ENCODE data around the gene DYNC1LI2.
A peak's percentile ranks its signal among the peaks of the same experiment; 100 is the strongest.

Gene DYNC1LI2

DNA sequence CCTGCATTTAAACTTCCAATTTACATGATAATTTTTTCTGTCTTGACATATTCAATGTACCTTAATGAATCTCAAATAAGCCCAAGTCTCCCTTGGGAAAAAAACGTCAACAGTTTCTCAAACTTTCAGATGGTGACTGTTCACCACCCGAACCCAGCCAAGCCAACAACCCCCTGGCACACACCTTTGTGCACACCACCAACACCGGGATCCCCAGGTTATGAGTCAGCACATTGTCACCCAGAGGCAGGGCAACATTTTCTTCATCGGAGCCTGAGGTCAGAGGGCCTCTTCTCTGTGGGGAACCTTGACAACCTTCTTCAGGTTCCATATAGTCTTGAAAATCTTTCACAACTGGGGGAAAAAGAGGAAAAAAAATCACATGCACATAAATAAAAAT, 15.5 kb downstream of the DYNC1LI2 start:
- DNase-seq: no peak

- no peak for DNase-seq
These were observed 20.3 kb downstream of the DYNC1LI2 start for GRCh38 chr16:66731101-66731500.

GRCh38 chr16:66728804-66729203, 22.6 kb downstream of the DYNC1LI2 start:
- DNase-seq: no peak

DNA sequence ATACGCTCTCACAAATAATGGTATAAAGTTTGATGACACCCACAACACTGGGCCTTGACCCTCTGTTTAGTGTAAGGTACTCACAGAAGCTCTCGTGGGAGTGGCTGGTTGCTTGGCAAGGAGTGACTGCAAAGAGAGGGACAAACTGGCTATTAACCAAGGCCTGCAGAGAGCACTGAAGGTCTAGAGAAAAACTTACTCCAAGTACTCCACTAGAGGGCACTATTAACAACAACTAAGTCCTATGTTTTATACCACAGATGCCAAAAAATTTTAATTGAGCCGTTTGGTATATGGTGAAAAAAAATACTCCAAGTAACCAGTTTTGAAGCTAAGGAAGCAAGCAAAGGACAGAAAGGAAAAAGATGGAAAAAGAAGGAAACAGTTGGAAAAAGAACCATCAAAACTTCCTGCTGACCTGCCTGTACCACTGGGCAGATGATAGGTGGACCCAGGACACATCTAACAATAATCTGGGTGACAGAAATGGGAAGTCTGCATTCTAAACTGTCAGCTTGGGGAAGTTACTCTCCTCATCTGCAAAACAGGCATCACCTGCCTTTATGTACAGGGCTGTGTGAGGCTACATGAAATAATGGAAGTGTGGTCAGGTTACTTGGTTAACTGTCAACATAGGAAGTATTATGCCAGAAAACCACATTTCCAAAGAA, 23.2 kb downstream of the DYNC1LI2 start:
- DNase-seq: no peak

GRCh38 chr16:66720766-66721165, 30.6 kb downstream of the DYNC1LI2 start:
- no peak for DNase-seq

GRCh38 chr16:66719246-66719645, 32.2 kb downstream of the DYNC1LI2 start:
- DNase-seq: no peak

DNA sequence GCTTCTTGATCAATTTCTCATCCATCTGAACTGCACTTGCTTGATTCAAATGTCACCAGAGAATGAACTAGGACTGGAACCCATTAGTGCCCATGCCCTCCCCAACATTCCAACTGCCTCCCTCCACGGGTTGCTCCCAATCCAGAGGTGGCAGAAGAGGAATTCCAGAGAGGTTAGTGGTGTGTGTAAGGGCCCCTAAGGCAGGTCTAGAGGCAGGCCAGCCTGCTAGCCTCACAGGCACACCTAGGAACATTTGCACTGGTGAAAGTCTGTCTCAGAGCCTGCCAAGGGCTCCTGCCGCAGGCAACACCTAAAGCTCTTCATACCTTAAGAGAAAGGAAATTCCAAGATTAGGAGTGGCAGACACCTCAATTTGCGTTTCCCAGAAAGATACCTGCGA, 33.6 kb downstream of the DYNC1LI2 start:
- DNase-seq: no peak

GRCh38 chr16:66717112-66717675, 34.2 kb downstream of the DYNC1LI2 start:
- DNase-seq: no peak

DNA sequence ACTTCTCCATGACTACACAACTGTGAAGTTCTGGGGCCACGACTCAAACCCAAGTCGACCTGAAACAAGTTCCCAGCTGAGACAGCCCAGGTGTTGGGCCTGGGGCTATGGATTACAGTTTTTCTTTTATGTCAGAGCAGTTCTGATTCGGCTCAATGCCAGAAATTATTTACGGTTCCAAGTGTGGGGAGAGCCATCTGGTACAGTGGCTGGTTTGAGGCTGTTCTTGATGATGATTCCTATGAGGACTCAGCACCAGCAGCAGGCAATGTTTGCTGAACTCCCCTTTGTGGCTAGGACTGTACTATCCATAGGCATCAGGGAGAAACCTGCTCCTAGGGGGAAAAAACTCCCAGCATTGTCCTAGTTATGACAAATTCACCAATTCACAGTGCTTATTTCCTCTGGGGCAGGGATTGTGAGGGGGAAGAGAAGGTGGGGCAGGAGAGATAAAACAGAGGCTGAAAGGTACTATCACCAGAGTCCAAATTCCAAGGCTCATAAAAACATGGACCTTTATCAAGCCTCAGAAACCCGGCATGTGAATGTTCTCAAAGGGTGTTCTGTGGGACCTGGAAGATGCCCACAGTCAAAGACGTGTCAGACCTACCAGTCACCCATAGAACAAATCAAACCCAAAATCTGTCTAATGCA, 36.6 kb downstream of the DYNC1LI2 start:
- DNase-seq: no peak

DNA sequence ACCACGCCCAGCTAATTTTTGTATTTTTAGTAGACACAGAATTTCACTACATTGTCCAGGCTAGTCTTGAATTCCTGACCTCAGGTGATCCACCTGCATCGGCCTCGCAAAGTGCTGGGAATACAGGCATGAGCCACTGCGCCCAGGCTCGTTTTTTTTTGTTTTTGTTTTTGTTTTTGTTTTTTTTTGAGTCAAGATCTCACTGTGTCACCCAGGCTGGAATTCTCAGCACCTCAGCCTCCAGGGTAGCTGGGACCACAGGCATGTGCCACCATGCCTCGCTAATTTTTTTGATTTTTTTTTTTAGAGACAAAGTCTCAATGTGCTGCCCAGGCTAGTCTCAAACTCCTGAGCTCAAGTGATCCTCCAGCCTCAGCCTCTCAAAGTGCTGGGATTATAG, 37.3 kb downstream of the DYNC1LI2 start:
- no peak for DNase-seq

GRCh38 chr16:66713076-66713475, 38.3 kb downstream of the DYNC1LI2 start:
- no peak for DNase-seq

GRCh38 chr16:66712512-66712911, 38.9 kb downstream of the DYNC1LI2 start:
- no peak for DNase-seq

GRCh38 chr16:66711581-66711980, 39.8 kb downstream of the DYNC1LI2 start:
- DNase-seq: no peak

DNA sequence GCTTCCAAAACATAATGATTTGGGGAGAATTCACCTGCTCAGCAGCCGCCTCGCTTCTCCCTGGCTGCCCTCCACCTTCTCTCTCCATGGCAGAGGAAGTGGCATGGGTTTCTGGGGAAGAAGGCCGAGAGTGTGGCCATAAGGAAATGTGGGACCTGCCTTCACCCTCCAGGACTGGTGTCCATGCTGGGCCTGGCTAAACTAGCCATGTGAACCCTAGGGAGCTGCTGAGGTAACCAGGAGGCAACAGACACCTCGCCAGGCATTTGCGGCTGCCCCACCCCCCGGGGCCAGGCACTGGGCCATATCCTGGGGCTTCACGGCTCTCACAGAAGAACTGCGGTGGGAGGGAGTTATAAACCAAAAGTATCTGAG, 44.9 kb downstream of the DYNC1LI2 start:
- no peak for DNase-seq

DNA sequence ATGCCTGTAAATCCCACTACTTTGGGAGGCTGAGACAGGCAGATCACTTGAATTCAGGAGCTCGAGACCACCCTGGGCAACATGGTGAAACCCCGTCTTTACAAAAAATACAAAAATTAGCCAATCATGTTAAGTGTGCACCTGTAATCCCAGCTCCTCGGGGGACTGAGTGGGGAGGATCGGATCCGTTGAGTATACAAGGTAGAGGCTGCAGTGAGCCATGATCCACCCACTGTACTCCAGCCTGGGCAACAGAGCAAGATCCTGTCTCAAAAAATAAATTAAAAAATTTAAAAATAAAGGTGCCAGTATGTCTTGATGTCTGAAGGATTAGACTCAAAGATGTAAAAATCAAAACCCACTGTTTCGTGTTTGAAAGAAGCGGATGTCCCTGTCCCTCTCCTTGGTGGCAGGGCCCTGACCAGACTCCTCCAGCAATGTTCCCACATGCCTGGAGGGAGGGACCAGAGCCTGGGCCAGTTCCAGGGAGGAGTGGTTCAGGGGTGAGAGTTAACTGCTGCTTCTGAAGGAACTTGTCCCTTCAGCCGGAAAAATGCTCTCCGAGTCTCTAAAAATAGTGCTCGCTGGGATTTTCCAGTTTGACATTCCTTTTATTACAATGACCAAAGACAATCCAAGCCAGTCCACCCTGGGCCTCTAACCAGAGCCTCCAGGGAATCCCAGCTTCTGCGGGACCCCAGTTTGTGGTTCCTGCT, 45.5 kb downstream of the DYNC1LI2 start:
- DNase-seq: no peak

DNA sequence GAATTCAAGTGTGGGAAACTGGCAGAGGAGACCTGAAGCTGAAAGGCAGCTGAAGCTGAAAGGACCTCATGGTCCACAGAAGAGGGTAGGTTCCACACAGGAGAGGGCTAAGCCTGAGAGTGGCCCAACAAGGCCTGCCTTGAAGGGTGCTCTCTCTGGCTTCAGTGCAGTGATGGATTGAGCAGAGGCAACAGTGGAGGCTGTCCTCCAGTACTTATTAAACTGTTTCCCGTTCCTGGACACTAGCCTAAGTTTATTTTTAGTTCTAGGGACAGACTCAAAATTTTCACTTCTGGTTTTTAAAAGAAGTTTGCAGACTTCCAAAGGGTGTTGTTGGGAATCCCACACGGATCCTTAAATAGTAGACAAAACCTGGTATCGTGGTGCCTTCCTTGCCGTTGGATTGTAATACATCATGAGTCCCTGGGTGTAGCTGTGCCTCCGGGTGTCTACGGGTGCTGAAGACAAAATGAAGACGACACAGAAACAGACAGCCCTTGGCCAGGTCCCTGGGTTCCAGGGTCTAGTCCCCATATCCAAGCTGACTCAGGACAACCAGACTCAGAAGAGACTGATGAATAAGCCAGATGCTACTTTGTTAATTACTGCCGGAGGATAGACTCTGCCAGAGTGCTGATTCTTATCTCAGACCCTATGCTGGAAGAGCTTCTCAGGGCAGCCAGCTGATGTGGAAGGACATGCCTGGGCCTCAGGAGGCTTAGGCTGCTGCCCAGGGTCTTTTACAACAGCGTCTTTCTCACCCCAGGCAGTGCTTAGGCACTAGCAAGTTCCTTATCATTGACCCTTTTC, 47.8 kb downstream of the DYNC1LI2 start:
- no peak for DNase-seq

GRCh38 chr16:66701516-66701915, 49.9 kb downstream of the DYNC1LI2 start:
- DNase-seq: no peak

- DNase-seq: no peak
These were observed 50.4 kb downstream of the DYNC1LI2 start for GRCh38 chr16:66701026-66701425.

GRCh38 chr16:66699898-66700297, 51.5 kb downstream of the DYNC1LI2 start:
- no peak for DNase-seq

DNA sequence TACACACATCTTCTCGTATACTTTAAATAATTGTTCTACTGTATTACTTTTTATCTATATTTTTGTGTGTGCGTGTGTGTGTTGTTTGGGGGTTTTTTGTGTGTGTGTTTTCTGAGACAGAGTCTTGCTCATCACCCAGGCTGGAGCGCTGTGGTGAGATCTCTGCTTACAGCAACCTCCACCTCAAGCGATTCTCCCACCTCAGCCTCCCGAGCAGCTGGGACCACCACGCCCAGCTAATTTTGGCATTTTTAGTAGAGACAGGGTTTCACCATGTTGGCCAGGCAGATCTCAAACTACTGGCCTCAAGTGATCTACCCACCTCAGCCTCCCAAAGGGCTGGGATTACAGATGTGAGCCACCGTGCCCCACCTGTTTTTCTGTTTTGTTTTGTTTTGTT, 53.4 kb downstream of the DYNC1LI2 start:
- DNase-seq: no peak

DNA sequence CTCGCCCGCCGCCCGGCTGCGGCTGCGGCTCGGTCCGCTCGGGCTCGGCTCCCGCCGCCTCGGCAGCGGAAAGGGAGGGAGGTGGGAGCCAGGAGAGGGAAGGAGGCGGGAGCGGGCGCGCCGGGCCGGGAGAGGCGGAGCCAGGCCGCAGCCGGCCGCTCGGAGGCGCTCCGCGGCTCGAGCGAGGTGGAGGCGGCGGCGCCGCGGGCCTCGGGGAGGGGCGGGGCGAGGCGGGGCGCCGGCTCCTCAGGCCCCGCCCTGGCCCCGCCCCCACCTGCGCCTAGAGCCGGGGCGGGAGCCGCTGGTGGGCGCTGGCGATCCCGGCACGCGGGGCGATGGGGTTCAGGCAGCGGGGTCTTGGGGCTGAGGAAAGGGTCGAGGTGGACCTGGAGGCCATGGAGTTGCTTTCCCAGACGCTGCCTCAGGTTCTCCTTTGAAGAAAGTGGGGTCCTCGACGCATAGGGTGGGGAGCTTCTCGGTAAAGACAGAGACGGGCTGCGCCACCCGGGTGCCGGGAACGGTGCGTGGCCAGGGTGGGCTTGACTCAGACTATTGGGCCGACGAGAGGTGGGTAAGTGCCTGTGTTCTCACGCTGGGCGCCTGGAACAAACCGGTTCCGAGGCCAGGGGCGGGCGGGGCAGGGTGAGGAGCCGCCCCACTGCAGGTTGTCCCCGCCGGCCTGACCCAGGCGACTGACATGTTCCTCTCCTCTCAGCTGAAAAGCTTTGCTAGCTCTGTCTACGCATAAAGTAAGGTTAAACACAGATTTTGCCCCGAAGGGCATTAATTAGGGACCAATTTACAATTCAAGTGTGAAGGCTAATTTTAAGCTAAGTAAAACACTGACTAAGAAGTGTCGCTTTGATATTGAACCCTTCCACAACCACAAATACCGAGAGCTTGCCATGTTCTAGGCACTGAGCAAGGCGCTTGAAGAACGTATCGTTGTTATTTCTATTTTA, 54.5 kb downstream of the DYNC1LI2 start, which contains the start of gene CMTM4:
TSS of gene CMTM4 (minus strand) at position 75 of the 962 bp plus-strand sequence. CDS start 218 bp downstream, outside the sequence.
- DNase-seq: peak; percentile 70
